Activated CD4-positive, alpha-beta T cell treated with anti-CD3 and anti-CD28 coated beads, Interleukin-10, Interleukin-2, amounts not matched to agents 100 ng/mL and 50 ng/mL, durations not matched to agents 16 hours and 8 hours (primary cell): ENCODE results near the gene PODN.
A peak's percentile ranks its signal among the peaks of the same experiment; 100 is the strongest.

Experiments
- DNase-seq: peaks from one replicate; pipeline ENCODE4 v3.0.0-alpha.2; 2020

The PODN gene, protein sequence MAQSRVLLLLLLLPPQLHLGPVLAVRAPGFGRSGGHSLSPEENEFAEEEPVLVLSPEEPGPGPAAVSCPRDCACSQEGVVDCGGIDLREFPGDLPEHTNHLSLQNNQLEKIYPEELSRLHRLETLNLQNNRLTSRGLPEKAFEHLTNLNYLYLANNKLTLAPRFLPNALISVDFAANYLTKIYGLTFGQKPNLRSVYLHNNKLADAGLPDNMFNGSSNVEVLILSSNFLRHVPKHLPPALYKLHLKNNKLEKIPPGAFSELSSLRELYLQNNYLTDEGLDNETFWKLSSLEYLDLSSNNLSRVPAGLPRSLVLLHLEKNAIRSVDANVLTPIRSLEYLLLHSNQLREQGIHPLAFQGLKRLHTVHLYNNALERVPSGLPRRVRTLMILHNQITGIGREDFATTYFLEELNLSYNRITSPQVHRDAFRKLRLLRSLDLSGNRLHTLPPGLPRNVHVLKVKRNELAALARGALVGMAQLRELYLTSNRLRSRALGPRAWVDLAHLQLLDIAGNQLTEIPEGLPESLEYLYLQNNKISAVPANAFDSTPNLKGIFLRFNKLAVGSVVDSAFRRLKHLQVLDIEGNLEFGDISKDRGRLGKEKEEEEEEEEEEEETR

DNA sequence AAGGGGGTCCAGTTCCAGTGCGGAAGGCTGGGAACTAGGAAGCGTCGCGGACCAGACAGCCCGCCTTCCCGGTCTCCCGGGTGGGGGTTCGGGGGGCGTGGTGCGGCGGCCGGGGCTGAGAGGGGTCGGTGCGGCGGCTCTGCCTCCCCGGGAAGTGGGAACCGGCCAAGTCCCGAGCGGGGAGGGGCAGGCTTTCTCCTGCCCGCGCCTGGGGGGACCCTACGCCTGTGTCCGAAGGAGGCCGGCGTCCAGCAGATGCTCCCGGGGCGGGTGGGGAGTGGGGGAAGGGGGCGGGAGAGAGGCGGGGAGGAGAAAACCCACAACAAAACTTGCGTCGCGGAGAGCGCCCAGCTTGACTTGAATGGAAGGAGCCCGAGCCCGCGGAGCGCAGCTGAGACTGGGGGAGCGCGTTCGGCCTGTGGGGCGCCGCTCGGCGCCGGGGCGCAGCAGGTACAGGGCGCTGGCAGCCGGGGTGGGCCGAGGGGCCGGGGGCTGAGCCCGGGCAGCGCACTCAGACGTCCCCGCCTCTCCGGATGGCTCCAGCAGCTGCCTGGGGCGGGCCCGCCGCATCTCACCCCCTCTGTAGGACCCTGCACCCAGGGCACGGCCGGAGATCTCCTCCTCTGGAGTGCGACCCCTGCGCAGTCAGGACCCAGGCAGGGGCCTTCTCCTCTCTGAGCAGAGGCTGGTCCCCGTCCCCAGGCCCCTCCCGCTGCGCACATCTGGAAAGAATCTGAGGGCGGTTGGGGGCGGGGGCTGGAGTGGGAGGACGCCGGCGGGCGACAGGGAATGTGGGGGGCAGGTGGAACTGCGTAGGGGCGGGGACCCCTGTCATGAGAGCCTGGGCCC lies at the start of gene PODN:
TSS of gene PODN (plus strand) at position 355 of the 849 bp plus-strand sequence. CDS start 7,643 bp downstream, outside the sequence.
- DNase-seq = no peak

DNA sequence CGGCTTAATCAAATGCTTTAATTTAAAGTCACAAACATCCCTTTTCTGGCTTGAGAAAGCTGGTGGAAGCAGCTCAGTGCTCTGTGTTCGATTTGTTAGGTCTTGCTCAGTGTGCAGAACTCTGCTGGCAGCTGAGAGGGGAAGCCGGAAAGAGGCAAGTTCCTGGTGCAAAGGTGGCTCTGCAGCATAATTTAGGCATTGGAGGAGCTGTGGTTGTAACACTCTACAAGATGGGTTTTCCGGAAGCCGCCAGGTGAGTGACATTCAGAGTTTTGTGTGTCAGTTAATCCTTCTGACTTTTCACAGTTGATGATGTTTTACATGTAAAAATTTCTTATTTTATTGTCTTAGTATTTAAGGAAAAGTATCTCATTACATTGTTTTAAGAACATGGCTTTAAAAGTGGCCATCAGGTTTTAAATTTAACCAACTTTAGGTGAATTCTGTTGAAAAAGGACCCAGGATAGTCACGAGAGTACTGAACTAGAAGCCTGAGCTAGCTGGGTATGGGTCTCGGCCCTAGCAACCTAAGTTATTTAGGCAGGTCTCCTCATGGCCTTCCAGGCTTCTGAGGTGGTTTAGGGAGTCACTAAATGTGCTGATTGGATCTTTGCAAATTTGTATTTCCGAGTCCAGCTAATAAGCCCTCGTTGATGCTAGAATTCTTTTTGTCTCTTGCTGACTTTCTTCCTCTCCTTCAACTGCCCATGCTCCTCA lies 47.1 kb upstream of the PODN start:
- DNase-seq = peak; percentile 92

DNA sequence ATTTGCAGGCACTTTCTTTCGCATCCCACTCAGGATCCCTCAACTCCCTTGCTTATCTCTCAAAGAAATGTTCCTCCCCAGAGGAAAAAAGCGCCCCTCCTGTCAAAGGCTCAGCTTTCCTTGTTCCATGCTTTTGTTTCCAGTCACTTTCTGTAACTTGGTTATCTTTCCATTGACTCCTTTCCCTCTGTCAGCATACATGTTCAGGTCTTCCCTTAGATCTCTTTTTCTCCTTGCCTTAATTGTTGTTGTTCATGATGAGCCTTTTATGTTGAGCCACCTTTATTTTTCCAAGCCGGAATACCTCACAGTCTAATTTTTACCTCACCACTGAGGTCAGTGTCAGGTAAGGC lies 46.5 kb upstream of the PODN start:
- no peak for DNase-seq

DNA sequence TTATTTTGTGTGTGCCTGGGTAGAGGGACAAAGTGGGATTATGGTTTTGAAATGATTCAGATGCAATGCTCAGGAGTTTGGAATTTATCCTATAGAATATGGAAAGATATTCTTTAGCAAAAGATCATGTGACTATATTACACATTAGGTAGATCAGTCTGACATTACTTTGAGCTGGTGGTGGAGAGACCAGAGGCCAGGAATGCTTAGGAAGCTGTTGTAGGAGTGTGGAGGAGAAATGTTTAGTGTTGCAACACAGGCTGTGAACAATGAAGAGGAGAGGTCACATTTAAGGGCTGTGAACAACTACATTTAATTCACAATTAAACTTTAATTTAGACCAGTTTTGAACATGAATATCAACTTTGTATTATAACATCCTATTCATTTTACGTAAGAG lies 45.3 kb upstream of the PODN start:
- no peak for DNase-seq

DNA sequence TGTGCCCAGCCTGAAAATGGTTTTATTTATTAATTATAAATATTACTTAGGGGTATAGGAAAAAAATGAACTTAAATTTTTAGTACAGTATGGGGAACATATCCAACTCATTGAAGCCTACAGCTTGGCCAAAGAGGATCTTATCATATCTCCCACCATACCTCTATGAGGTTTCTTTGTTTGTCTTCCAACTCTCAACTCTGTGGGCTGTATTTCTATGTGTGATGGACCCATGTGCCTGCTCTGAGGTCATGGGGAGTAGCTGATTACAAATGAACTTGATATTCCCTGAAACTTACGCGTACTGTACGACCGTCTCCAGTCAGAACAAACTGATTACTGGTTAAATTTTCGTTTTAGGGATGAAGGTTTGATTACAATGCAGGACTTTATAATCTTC lies 41.4 kb upstream of the PODN start:
- no peak for DNase-seq

DNA sequence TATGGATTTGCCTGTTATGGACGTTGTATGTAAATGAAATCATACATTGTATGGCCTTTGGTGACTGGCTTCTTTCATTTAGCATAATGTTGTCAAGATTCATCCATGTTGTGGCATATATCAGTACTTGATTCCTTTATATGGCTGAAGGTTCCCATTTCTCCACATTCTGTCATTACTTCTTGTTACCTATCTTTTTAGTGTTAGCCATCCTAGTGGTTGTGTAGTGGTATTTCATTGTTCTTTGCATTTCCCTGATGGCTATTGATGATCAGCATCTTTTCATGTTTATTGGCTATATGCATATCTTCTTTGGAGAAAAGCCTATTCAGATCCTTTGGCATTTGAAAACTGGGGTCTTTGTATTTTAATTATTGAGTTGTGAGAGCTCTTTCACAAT lies 39.8 kb upstream of the PODN start:
- no peak for DNase-seq

DNA sequence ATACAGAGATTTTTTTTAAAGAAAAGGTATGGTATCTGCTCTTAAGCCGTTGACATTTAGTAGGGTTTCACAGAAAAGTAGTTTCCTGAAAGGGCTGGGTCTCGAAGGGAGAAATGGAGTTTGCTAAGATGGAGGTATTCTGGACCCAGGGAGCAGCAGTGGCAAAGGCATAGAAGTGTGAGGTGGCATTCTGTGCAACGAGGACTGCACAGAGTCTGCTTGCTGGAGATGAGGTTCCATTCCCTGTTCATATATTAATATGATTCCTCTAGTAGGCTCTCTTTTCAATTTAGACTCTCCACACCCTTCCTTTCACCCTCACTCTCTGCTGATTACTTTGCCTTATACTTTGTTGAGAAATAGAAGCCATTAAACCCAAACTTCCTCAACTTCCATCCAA lies 38.5 kb upstream of the PODN start:
- no peak for DNase-seq

DNA sequence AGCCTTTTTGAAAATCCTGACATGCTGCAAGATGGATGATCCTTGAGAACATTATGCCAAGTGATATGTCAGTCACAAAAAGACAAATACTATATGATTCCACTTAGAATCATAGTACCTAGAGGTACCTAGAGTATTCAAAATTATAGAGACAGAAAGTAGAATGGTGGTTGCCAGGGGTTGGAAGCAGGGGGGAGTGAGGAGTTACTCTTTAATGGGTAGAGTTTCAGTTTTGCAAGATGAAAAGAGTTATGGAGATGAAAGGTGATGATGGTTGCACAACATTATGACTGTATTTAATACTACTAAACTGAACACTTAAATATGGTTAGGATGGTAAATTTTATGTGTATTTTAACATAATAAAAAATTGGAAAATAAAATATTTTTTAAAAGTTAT lies 37.9 kb upstream of the PODN start:
- DNase-seq = no peak

DNA sequence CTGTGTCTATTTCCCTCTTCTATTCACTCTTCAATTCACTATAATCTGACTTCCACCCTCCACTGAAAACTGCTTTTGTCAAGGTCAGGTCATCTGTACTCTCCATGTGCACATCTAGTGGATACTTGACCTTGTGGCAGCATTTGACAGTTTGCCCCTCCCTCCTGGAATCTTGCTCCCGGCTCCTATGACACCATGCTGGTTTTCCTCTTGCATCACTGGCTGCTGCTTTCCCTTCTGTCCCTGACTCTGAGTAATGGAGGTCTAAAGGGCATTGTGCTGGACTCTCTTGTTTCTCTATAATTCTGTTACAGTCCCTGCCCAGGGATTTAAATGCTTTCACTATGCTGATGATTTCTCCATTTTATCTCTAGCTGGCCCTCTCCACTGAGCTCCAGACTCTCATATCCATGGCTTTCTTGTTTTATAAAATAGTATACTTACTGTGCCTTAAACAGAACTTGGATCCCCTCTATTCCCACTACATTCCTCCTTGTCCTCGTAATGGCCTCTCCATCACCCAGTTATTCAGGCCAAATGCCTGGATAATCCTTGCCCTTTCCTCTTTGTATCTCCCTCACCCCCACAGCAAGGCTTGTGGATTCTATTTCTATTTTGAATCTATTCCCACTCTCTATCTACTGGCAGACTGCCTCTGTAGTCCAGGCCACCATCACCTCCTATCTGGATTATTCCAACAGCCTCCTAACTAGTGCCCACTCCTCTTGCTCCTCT lies 36.8 kb upstream of the PODN start:
- no peak for DNase-seq

DNA sequence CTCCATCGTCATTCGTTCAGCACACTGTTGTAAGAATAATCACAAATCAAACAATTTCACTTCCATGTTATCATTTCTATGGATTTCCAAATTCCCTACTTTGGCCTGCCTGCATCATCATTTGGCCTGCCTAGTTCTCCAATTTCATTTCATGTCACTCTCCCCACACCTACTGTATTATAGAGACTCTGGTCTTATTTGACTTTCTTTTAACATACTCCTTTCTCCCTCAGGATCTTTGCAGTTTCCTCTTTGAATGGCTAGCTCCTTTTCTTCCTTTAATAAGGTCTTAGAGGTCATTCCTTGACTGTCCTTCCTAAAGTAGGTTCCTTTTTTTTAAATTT lies 36.3 kb upstream of the PODN start:
- no peak for DNase-seq

DNA sequence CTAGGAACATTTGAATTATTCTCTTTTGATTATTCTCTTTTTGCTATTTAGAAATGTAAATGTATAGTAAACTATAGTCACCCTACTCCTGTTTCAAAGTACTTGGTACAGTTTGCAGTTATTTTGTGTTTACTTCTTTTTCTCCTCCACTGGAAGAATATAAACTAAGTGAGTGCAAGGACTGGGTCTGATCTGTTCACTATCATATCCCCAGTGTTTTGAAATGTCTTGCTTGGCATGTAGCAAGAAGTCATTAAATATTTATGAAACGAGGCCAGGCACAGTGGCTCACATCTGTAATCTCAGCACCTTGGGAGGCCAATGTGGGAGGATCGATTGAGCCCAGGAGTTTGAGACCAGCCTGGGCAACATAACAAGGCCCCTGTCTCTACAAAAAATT lies 35.8 kb upstream of the PODN start:
- DNase-seq = no peak

DNA sequence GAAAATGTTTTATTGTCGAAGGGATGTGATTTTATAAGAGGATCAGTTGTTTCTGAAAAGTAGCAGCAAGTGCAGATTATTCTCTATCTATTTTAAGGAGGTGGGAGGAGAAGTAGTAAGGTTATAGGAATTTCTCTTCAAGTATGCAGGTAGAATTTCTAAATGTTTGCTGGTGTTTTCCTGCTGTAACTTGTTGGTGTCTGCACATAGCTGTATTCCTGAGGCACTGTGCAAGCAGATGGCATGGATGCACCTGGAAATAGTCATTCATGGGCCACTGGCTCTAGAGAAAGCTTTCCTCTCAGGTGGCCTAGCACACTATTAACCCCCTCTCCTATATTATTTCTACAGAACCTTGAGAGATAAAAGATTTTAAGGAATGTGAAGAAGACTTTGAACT lies 30.3 kb upstream of the PODN start:
- no peak for DNase-seq

DNA sequence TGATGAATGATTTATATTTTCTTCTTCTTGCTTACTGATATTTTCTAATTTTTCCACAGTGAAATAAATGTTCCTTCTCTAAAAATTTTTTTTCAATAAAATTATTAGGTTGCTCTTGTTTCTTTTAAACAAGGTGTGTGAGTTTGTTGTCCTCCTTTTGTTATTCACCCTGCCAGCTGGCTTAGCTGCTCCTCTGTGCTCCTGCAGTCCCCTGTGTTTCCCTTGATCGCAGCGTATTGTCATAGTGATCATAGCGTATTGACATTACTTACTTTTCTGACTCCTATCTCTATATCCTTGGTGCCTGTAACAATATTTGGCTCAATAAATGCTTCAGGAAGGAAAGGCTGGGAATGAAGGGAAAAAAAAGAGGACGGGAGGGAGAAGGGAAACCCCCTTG lies 24.9 kb upstream of the PODN start:
- no peak for DNase-seq

DNA sequence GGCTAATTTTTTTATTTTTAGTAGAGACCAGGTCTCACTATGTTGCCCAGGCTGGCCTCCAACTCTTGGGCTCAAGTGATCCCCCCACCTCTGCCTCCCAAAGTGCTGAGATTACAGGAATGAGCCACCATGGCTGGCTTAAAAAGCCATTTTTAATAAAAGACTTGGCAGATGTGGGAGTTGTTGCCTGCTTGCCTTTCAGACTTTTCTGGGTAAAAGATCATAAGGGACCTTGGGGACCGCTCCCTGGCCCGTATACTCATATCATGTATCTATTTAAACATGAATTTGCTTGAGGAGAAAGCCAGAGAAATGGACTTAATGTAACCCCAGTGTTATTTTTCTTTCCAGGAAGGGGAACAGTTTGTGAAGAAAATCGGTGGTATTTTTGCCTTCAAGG lies 23.4 kb upstream of the PODN start:
- DNase-seq = no peak

DNA sequence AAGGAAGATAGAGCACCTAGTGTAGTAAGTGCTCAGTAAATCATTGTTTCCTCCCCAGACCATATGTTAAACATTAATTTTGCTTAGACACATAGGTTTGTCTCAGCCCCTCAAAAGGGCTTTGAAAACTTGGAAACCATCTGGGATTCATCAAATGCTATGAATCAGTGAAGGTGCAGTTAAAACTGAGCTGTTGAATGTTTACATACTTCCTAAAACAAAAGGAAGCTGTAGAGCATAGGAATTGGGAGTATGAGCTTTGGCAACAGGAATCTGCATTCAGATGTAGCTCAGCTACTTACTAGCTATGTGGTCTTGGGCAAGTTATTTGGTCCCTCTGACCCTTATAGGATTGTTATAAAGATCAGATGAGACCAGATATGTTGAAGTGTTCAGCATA lies 18.7 kb upstream of the PODN start:
- no peak for DNase-seq

DNA sequence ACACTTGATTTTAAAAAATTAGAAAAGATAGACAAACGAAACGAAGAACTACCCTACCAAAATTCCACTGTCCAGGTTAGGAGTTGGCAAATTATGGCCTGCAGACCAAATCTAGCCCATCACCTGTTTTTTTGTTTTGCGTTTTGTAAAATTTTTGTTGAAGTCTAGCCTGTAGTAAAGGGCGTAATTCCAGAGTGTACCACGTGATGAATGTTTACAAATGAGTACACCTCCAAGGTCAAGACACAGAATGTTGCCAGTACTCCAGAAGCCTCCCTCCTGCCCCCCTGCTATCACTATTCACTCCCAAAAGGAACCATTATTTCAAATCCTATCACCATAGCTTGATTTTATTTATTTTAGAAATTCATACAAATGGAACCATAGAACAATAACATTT lies 17.1 kb upstream of the PODN start:
- DNase-seq = no peak

DNA sequence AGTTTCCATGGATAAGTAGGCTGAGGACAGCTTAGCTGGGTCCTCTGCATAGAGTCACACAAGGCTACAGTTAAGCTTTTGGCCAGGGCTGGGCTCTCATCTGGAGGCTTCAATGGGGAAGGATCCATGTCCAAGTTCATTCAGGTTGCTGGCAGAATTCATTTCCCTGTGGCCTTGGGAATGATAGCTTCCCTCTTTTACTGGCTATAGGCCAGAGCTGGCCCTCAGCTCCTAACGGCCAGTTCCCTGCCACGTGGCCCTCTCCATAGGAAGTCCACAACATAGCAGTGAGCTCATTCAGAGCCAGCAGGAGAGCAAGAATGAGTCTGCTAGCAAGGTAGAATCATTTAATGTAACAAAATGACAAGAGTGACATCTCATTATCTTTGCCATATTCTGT lies 15.1 kb upstream of the PODN start:
- no peak for DNase-seq

DNA sequence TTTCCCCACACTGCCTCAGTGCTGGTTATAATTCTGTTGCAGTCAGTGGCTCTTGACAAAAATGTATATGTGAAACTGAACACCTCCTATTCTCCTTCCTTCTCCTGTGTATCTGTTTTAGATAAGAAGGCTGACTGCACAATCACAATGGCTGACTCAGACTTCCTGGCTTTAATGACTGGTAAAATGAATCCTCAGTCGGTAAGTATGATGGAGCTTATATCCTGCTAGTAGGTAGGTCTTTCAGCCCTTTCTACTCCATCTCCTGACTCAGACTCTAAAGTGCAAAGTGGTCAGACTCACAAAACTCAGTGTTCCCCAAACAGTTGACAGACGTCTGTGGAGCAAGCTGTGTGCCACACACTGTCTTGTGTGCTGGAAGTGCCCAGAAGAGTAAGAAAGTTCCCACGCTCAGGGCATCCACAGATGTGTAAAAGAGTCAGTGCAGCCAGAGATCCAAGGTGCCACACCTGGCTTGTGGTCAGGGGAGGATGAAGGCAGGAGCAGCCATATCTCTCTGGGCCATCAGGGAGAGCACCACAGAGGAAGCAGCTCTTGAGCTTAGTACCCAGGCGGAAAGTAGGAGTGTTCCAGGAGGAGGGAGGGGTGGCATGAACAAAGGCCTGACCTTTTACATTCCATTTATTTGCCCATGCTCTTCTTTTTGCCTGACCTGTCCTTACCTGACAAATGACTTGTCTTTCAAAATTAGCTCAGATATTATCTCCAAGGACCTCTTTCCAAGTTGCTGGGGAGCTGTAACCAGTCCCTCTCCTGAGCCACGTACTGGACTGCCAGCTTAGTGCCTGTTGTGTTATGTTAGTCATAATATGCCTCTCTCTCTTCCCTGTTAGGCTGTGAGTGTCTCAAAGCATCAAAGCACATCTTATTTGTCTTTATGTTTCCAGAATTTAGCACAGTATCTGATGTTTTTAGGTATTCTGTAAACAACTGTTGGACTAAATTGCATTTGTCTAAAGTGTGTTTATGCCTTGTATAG lies 14.0 kb upstream of the PODN start:
- peak; percentile 28 for DNase-seq

DNA sequence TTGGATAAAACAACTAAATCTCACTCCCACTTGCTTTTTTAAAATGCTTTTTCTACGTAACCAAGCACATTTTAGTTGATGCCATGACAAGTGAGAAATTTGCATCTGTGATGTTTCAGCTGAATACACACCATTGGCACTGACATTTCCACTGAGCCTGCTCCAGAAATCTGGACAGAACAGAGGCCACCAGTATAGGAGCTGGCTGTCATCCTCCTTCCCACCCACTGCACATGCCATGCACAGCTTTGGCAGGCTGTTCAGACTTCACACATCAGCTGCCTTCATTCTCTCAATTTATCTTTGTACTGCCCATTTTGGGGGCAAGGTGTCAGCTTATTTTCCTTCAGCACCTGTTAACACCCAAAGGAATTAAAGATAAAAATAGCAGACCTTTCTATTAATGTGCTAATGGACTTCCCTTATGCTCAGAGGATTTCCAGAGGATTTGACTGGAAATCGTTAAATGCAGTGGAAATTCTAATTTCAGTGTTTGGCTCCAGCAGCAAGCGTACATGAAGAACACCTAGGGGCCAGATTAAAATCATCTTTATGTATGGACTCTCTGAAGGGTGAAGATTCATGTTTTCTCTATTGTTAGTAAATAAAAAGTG lies 12.9 kb upstream of the PODN start:
- no peak for DNase-seq

DNA sequence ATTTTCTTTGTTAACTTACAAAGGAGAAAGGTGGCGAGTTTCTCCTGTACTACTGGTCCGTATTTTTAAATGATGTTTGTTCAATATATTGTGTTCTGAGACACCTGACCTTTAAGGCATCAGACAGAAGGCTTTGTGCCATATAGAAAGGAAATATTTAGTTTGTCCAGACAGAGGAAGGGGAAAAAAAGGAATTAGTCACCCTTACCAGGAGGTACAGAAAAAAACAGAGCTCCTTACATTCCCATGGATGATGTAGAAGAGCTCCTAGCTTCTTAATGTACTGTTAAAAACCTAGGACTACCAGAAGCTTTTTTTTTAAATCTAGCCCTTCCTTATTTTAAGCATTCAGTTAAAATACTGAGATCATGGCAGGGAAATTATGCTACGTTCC lies 12.4 kb upstream of the PODN start:
- no peak for DNase-seq

DNA sequence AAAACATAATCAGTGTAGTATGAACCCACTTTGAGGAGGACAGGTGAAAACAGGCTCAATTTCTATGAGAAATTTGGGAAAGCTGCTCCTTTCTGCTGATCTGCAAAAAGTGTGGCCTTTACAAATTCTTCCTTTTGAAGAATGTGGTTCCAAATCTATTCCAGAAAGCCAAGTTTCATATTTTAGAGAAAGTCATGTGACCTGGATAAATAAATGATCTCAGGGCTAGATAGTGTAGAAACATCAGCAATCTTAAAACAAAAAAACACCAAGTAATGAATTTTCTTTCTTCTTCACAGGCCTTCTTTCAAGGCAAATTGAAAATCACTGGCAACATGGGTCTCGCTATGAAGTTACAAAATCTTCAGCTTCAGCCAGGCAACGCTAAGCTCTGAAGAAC lies 11.7 kb upstream of the PODN start:
- no peak for DNase-seq
